ENCODE results near the gene CEP20. TPM values are rescaled to one million over a fixed set of nuclear protein-coding genes. Genes with fewer than 3 reads are reported as not detected.

CEP20 gene

GRCh38 chr16:15827299-15827698 is 61.1 kb downstream of the CEP20 start:
- no peaks in the 10 kb centered on the region for H3K4me1 ChIP-seq (ENCODE audit: control insufficient read depth, insufficient read depth, low read length)
- no peak overlapping the region for H3K4me2 ChIP-seq (ENCODE audit: low read length)
- H3K36me3 ChIP-seq (ENCODE audit: insufficient read depth, low read length), result no peaks in the 10 kb centered on the region
- no peak overlapping the region for H3K4me3 ChIP-seq (ENCODE audit: low read length)
- H3K9ac ChIP-seq (ENCODE audit: low read depth, low read length), result no peak overlapping the region
- H3K27me3 ChIP-seq (ENCODE audit: control insufficient read depth, insufficient read depth, low read length), result peaks cover 65% of the 10 kb centered on the region
- no peaks in the 10 kb centered on the region for H3K9me3 ChIP-seq (replicated peaks; ENCODE audit: low read length)

GRCh38 chr16:15825750-15826305 is 62.6 kb downstream of the CEP20 start:
- H3K4me1 ChIP-seq (ENCODE audit: control insufficient read depth, insufficient read depth, low read length), result no peaks in the 10 kb centered on the region
- no peaks in the 10 kb centered on the region for H3K36me3 ChIP-seq (ENCODE audit: insufficient read depth, low read length)
- H3K9me3 ChIP-seq (replicated peaks; ENCODE audit: low read length), result no peaks in the 10 kb centered on the region
- peaks cover 63% of the 10 kb centered on the region for H3K27me3 ChIP-seq (ENCODE audit: control insufficient read depth, insufficient read depth, low read length)
- no peak overlapping the region for H3K4me2 ChIP-seq (ENCODE audit: low read length)
- no peak overlapping the region for H3K9ac ChIP-seq (ENCODE audit: low read depth, low read length)
- no peak overlapping the region for H3K4me3 ChIP-seq (ENCODE audit: low read length)

GRCh38 chr16:15822957-15823356 is 65.4 kb downstream of the CEP20 start:
- Histone ChIP-seq H3K4me1 (ENCODE audit: control insufficient read depth, insufficient read depth, low read length) (no peaks in the 10 kb centered on the region), H3K9me3 (replicated peaks; ENCODE audit: low read length) (no peaks in the 10 kb centered on the region), H3K27me3 (ENCODE audit: control insufficient read depth, insufficient read depth, low read length) (peaks cover 72% of the 10 kb centered on the region), H3K9ac (ENCODE audit: low read depth, low read length) (no peak overlapping the region), H3K36me3 (ENCODE audit: insufficient read depth, low read length) (no peaks in the 10 kb centered on the region), H3K4me3 (ENCODE audit: low read length) (no peak overlapping the region), H3K4me2 (ENCODE audit: low read length) (no peak overlapping the region)

- Histone ChIP-seq H3K27me3 (ENCODE audit: control insufficient read depth, insufficient read depth, low read length) (peaks cover 77% of the 10 kb centered on the region), H3K4me3 (ENCODE audit: low read length) (no peak overlapping the region), H3K4me1 (ENCODE audit: control insufficient read depth, insufficient read depth, low read length) (no peaks in the 10 kb centered on the region), H3K4me2 (ENCODE audit: low read length) (no peak overlapping the region), H3K36me3 (ENCODE audit: insufficient read depth, low read length) (no peaks in the 10 kb centered on the region), H3K9ac (ENCODE audit: low read depth, low read length) (no peak overlapping the region), H3K9me3 (replicated peaks; ENCODE audit: low read length) (peaks cover 11% of the 10 kb centered on the region)
Observed at GRCh38 chr16:15820837-15821236, 67.6 kb downstream of the CEP20 start.

- Histone ChIP-seq H3K9me3 (replicated peaks; ENCODE audit: low read length) (peaks cover 12% of the 10 kb centered on the region), H3K36me3 (ENCODE audit: insufficient read depth, low read length) (no peaks in the 10 kb centered on the region), H3K4me3 (ENCODE audit: low read length) (no peak overlapping the region), H3K27me3 (ENCODE audit: control insufficient read depth, insufficient read depth, low read length) (peaks cover 73% of the 10 kb centered on the region), H3K4me1 (ENCODE audit: control insufficient read depth, insufficient read depth, low read length) (no peaks in the 10 kb centered on the region), H3K4me2 (ENCODE audit: low read length) (no peak overlapping the region), H3K9ac (ENCODE audit: low read depth, low read length) (no peak overlapping the region)
Observed at GRCh38 chr16:15819046-15819445, 69.4 kb downstream of the CEP20 start.

- H3K4me2 ChIP-seq (ENCODE audit: low read length), result no peak overlapping the region
Observed at GRCh38 chr16:15817446-15817845, 71.0 kb downstream of the CEP20 start.

GRCh38 chr16:15816228-15816627 is 72.2 kb downstream of the CEP20 start:
- Histone ChIP-seq H3K36me3 (ENCODE audit: insufficient read depth, low read length) (no peaks in the 10 kb centered on the region), H3K9ac (ENCODE audit: low read depth, low read length) (no peak overlapping the region), H3K27me3 (ENCODE audit: control insufficient read depth, insufficient read depth, low read length) (peaks cover 63% of the 10 kb centered on the region), H3K9me3 (replicated peaks; ENCODE audit: low read length) (peaks cover 12% of the 10 kb centered on the region), H3K4me1 (ENCODE audit: control insufficient read depth, insufficient read depth, low read length) (peaks cover 8% of the 10 kb centered on the region), H3K4me3 (ENCODE audit: low read length) (no peak overlapping the region), H3K4me2 (ENCODE audit: low read length) (no peak overlapping the region)

More at GRCh38 chr16:15817446-15817845, 71.0 kb downstream of the CEP20 start:
- H3K4me1 ChIP-seq (ENCODE audit: control insufficient read depth, insufficient read depth, low read length), result no peaks in the 10 kb centered on the region
- peaks cover 12% of the 10 kb centered on the region for H3K9me3 ChIP-seq (replicated peaks; ENCODE audit: low read length)
- no peak overlapping the region for H3K4me3 ChIP-seq (ENCODE audit: low read length)
- peaks cover 62% of the 10 kb centered on the region for H3K27me3 ChIP-seq (ENCODE audit: control insufficient read depth, insufficient read depth, low read length)
- no peaks in the 10 kb centered on the region for H3K36me3 ChIP-seq (ENCODE audit: insufficient read depth, low read length)
- H3K9ac ChIP-seq (ENCODE audit: low read depth, low read length), result no peak overlapping the region

Small RNAs within 50 kb of the gene (small RNA-seq; reads per million reads assigned to genes)
- not detected for gene RNU6-213P
